NCI-H1105 (cell line): ENCODE measurements around the gene TNF.

ENCODE experiments used
- DNase-seq: peaks from one replicate; lab custom pipeline; 2025; lab: John Stamatoyannopoulos, UW

The TNF gene

DNA sequence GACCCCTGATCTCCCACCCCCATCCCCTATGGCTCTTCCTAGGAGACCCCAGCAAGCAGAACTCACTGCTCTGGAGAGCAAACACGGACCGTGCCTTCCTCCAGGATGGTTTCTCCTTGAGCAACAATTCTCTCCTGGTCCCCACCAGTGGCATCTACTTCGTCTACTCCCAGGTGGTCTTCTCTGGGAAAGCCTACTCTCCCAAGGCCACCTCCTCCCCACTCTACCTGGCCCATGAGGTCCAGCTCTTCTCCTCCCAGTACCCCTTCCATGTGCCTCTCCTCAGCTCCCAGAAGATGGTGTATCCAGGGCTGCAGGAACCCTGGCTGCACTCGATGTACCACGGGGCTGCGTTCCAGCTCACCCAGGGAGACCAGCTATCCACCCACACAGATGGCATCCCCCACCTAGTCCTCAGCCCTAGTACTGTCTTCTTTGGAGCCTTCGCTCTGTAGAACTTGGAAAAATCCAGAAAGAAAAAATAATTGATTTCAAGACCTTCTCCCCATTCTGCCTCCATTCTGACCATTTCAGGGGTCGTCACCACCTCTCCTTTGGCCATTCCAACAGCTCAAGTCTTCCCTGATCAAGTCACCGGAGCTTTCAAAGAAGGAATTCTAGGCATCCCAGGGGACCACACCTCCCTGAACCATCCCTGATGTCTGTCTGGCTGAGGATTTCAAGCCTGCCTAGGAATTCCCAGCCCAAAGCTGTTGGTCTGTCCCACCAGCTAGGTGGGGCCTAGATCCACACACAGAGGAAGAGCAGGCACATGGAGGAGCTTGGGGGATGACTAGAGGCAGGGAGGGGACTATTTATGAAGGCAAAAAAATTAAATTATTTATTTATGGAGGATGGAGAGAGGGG is 1.9 kb upstream of the TNF start:
- no peak for DNase-seq

DNA sequence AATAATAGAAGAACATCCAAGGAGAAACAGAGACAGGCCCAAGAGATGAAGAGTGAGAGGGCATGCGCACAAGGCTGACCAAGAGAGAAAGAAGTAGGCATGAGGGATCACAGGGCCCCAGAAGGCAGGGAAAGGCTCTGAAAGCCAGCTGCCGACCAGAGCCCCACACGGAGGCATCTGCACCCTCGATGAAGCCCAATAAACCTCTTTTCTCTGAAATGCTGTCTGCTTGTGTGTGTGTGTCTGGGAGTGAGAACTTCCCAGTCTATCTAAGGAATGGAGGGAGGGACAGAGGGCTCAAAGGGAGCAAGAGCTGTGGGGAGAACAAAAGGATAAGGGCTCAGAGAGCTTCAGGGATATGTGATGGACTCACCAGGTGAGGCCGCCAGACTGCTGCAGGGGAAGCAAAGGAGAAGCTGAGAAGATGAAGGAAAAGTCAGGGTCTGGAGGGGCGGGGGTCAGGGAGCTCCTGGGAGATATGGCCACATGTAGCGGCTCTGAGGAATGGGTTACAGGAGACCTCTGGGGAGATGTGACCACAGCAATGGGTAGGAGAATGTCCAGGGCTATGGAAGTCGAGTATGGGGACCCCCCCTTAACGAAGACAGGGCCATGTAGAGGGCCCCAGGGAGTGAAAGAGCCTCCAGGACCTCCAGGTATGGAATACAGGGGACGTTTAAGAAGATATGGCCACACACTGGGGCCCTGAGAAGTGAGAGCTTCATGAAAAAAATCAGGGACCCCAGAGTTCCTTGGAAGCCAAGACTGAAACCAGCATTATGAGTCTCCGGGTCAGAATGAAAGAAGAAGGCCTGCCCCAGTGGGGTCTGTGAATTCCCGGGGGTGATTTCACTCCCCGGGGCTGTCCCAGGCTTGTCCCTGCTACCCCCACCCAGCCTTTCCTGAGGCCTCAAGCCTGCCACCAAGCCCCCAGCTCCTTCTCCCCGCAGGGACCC is 981 bp upstream of the TNF start:
- no peak for DNase-seq

DNA sequence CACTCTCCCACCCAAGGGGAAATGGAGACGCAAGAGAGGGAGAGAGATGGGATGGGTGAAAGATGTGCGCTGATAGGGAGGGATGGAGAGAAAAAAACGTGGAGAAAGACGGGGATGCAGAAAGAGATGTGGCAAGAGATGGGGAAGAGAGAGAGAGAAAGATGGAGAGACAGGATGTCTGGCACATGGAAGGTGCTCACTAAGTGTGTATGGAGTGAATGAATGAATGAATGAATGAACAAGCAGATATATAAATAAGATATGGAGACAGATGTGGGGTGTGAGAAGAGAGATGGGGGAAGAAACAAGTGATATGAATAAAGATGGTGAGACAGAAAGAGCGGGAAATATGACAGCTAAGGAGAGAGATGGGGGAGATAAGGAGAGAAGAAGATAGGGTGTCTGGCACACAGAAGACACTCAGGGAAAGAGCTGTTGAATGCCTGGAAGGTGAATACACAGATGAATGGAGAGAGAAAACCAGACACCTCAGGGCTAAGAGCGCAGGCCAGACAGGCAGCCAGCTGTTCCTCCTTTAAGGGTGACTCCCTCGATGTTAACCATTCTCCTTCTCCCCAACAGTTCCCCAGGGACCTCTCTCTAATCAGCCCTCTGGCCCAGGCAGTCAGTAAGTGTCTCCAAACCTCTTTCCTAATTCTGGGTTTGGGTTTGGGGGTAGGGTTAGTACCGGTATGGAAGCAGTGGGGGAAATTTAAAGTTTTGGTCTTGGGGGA is 754 bp downstream of the TNF start:
- no peak for DNase-seq

DNA sequence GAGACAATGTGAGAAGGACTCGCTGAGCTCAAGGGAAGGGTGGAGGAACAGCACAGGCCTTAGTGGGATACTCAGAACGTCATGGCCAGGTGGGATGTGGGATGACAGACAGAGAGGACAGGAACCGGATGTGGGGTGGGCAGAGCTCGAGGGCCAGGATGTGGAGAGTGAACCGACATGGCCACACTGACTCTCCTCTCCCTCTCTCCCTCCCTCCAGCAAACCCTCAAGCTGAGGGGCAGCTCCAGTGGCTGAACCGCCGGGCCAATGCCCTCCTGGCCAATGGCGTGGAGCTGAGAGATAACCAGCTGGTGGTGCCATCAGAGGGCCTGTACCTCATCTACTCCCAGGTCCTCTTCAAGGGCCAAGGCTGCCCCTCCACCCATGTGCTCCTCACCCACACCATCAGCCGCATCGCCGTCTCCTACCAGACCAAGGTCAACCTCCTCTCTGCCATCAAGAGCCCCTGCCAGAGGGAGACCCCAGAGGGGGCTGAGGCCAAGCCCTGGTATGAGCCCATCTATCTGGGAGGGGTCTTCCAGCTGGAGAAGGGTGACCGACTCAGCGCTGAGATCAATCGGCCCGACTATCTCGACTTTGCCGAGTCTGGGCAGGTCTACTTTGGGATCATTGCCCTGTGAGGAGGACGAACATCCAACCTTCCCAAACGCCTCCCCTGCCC is 1.7 kb downstream of the TNF start:
- no peak for DNase-seq

DNA sequence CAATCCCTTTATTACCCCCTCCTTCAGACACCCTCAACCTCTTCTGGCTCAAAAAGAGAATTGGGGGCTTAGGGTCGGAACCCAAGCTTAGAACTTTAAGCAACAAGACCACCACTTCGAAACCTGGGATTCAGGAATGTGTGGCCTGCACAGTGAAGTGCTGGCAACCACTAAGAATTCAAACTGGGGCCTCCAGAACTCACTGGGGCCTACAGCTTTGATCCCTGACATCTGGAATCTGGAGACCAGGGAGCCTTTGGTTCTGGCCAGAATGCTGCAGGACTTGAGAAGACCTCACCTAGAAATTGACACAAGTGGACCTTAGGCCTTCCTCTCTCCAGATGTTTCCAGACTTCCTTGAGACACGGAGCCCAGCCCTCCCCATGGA is 2.2 kb downstream of the TNF start:
- DNase-seq = no peak

DNA sequence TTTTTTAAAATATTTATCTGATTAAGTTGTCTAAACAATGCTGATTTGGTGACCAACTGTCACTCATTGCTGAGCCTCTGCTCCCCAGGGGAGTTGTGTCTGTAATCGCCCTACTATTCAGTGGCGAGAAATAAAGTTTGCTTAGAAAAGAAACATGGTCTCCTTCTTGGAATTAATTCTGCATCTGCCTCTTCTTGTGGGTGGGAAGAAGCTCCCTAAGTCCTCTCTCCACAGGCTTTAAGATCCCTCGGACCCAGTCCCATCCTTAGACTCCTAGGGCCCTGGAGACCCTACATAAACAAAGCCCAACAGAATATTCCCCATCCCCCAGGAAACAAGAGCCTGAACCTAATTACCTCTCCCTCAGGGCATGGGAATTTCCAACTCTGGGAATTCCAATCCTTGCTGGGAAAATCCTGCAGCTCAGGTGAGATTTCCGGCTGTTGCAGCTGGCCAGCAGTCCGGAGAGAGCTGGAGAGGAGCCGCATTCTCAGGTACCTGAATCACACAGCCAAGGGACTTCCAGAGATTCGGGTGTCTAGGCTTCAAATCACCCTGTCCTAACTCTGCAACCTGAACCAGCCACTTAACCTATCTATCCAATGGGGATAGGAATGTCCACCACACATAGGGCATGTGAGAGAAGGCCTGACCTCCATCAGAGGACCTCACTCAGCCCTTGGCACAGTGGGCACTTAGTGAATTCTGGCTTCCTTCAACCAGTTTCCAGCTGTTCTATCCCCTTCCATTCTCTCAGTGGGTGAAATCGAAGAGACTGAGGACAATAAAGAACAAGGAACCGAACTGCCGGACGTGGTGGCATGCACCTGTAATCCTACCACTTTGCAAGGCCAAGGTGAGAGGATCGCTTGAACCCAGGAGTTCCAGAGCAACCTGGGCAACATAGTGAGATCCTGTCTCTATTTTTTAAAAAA is 3.1 kb downstream of the TNF start:
- no peak for DNase-seq

DNA sequence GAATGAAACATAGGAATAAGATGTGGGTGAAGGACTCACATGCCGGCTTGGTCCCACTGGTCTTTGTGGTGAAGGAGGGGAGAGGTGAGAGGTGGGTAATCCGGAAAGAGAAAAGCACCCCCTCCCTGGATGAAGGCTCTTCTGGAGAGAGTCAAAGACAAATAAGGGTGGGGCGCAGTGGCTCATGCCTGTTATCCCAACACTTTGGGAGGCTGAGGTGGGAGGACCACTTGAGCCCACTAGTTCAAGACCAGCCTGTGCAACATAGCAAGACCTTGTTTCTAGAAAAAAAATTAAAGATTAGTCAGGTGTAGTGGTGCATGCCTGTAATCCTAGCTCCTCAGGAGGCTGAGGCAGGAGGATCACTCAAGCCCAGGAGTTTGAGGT is 3.7 kb downstream of the TNF start:
- DNase-seq = no peak

DNA sequence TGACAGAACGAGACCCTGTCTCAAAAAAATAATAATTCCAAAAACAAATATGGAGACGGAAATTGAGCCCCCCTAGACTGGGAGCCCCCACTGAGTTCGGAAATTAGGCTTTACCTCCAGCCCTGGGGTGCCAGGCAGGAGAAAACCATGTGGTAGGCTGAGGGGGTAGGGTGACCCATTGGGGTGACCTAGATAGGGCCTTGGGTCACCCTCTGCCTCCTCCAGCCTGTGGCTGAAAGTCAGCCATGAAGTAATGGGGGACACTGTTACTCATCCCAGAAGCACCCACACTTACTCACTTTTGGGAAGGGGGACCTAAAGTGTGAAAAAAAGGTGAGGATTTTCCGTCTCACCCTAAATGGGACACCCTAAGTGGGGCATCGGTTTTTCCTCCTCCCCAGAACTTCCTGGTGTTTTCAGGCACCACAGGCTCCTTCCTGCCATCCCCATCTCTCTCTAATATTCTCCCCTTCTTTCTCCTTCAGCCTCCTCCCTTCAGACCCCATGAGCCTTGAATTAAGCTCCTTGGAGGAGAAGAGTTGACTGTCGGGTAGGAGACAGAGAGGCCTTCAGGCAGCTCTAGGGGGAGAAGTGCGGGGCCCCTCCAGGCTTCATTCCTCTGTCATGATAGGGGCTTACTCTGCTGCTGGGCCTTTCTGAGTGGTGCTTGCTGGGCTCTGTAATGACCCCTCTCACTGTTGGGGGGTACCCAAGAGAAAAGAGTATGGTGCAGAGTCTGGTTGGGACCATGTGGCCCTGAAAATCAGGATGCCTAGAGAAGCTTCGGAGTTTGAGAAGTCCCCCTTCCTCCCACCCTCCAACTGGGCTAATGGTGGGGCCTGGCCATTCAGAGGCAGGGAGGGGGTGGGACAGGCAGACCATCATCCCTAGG is 4.4 kb downstream of the TNF start:
- no peak for DNase-seq

DNA sequence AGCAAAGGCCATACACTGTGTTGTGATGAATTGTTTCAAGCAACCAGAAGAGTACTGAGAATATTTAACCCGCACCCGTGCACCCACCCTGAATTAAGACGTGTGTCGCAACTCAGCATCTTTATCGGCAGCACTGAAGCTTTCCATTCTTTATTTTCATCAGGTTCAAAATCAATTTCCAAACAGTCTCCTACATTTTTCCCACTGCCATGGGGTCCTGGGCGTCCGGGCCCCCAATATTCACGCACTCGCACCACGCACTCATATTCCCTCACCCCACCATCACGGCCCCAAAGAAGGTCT is 5.0 kb downstream of the TNF start:
- DNase-seq = no peak

DNA sequence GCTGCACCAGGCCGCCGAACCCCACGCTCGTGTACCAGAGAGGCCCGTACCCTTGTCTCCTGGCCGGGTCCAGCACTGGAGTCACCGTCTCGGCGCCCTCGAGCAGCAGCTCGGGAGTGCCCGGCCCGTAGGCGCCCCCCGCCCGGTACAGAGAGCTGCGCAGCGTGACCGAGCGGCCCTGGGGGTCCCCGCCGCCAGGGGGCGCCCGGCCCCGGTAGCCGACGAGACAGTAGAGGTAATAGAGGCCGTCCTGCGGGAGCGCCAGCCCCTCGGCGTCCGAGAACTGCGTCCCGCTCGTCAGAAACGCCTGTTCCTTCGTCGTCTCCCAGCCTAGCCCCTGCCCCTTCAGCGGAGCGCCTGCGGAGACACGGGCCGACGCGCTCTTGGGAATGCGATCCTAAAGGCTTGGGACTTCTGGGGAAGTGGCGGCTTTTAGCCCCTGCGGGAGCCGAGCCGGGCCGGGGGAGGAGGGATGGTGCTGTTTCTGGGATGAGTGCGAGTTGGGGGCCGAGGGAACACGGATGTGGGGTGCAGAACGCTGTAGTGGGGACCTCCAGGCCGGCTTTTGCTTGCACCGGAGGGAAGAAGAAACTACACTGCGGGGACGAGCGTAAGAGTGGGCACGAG is 5.6 kb downstream of the TNF start:
- DNase-seq = peak; percentile 73

DNA sequence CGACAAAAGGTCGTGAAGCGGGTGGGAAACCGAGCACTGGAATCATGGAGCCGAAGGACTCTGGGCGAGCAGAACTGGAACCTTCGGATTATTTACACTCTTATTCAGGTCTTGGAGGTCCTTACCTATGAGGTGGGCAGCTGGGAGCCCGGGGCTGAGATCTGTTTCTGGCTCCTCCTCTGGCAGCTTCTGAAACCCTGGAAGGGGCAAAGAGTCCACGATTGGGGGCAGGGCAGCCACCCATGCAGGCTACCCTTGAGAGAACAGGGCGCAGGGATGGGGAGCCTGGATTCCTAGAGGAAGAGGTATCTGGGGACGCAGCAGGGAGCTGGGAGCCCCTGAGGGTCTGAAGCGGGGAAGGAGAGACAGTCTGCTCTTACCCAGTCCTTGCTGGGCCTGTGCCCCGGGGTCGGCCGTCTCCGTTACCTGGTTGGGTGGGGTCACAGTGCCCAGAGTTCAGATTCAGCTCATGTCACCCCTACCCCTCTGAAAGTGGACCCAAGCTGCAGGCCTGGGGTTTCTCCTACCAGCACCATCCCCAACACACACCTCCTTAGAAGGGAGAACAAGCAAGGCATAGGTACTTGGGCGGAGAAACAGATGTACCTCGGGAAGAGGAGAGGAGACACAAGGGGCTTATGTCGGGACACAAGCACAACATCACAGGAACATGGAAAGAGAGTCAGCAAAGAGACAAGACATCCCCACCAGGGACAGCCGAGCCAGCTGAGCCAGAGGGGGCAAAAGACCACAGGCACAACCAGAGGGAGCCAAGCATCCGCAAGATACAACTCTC is 6.3 kb downstream of the TNF start:
- DNase-seq = no peak

DNA sequence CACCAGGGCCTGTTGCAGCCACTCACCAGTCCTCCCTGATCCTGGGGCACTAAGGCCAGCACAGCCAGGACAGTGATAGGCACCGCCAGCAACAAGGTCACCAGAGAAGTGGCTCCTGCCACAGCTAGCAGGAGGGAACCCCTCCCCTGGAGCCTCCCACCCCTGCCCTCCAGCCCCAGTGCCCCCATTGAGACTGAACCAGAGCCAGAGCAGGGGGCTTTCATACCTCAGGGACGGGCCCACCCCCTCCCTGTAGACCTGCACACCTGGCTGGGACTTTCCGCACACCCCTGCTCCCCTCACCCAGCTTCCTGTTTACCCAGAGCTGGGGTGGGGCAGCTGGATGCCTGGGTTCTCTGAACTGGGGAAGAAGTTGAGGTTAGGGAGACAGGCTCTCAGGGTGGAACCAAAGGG is 6.9 kb downstream of the TNF start, which contains the start of gene LTB:
Gene LTB (minus strand): TSS at position 195 of the 414 bp plus-strand sequence. CDS start 7 bp downstream, at position 188.
- DNase-seq = no peak

DNA sequence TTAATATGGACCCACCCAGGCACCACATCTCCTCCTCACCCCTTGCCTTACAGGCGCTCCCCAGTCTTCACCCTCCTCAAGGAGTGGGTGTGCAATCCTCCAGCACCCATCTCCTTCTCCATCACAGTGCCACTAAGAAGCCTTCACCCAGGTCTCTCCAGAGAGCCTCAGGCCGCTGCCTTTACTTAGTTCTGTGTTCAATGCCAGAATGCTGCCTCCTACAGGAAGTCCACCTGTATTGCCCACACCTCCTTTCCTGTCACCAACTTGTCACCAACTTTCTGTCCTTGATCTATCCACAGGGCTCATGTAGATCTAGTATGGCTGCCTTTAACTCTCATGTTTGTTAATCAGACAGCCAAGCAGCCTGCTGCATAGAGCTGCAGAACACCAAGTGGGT is 10.1 kb downstream of the TNF start:
- DNase-seq = no peak

DNA sequence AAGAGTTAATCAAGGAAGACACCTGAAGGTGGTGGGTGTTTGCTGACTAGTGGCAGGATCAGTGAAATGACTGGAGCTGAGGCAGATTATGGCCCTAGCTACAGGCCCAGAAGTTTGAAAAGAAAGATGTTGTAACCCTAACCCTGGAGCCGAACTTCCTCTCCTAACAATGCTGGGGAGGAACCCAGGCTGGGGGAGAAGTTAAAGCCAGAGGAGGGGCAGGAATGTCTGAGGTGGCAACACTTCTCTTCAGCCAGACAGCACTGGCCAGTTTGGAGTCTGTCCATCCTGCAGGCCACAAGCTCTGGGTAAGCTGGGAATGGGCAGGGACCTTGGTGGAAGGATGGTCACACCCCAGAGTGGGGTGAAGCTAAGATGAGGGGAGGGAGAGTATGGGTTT is 10.6 kb downstream of the TNF start, which contains the start of gene LST1:
Gene LST1 (plus strand): TSS at position 270 of the 400 bp plus-strand sequence. CDS start 1,023 bp downstream, outside the sequence.
- DNase-seq = no peak

DNA sequence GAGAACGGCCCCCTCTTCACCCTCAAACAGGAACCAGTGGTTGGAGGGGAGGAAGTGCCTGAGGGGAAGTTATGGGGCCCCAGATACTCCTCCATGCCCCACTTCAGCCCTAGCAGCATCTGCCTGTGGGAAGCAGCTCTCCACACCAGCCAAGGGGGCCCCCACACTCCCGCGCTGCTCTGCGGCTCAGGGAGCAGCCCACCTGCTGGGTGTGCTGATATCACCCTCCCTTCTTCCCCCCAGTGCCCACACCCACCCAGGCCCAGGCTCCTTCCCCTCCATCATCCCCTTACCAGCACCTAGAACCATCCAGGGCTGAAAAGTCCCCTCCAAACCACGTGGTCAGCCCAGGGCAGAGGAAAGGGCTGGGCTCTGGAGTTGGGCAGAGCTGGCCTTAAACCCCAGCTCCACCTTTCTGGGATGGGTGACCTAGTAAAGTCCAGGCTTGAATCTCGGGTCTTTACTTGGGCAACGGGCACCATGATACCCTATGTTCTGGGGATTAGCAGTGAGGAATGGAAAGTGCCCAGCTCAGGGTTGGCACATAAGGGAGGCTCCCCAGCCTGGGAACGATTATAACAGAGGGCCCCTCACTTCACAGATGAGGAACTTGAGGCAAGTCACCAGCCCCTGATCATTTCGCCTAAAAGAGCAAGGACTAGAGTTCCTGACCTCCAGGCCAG is 11.4 kb downstream of the TNF start:
- DNase-seq = no peak

DNA sequence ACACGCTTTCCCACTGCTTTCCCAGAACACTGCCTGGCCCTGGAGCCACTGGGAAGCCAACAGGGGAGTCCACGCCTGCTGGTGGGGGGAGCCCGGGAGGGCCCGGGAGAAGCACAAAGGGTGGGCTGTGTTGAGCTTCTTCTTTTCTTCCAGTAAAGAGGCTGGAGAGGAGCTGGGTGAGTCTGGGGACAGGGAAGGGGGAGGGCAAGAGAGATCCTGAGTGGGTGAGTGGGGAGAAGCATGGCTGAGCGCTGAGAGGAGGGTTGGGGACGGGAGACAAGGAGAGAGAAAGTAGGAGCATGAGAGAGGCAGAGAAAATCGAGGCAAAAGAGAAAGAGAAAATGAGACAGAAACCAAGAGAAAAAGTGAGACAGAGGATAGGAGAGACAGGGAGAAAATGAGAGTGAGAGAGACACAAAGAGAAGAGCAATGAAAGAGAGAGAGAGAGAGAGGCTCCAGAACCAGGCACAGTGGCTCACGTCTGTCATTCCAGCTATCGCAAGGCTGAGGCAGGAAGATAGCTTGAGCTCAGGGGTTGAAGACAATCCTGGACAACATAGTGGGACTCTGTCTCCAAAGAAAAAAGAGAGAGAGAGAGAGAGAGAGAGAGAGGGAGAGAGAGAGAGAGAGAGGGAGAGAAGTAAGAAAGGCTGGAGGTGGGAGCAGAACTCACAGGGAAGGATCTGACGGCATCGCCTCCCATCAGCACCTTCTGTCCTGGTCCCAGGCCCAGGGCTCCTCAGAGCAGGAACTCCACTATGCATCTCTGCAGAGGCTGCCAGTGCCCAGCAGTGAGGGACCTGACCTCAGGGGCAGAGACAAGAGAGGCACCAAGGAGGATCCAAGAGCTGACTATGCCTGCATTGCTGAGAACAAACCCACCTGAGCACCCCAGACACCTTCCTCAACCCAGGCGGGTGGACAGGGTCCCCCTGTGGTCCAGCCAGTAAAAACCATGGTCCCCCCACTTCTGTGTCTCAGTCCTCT is 12.7 kb downstream of the TNF start:
- DNase-seq = no peak
